ENCODE data around the gene CHST11. TPM values are rescaled to one million over a fixed set of nuclear protein-coding genes. Genes with fewer than 3 reads are reported as not detected.

CHST11 gene
- total and polyA plus RNA-seq, 9 donors = 4.0 to 39.9 (median 20.1) TPM

DNA sequence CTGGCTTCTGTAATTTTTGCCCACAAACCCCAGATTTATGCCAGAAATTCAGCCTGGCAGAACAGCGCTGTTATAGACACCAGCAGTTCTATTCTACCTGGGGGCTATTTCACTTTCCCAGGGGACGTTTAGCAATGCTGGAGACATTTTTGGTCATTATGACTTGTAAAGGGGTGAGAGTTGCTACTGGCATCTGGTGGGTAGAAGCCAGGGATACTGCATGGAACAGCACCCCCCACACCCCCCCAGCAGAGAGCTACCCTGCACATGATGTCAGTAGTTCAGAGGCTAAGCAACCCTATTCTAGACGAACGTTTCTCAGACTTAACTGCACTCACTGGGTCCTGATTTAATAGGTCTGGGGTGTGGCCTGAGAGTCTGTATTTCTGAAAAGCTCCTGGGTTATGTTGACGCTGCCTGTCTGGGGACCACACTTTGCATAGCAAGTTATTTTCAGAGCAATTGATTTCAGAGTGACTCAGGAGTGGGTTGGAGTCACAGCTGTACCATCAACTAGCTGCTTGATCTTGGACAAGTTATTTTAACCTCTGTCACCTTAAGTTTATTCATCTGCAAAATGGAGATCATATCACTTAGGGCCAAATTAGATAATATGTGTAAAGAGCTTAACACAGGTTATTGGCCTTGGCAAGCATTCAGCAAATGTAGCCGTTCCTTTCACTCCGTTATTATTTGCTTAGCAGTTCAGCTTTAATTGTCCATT lies 48.5 kb downstream of the CHST11 start:
- DNase-seq = no peak

DNA sequence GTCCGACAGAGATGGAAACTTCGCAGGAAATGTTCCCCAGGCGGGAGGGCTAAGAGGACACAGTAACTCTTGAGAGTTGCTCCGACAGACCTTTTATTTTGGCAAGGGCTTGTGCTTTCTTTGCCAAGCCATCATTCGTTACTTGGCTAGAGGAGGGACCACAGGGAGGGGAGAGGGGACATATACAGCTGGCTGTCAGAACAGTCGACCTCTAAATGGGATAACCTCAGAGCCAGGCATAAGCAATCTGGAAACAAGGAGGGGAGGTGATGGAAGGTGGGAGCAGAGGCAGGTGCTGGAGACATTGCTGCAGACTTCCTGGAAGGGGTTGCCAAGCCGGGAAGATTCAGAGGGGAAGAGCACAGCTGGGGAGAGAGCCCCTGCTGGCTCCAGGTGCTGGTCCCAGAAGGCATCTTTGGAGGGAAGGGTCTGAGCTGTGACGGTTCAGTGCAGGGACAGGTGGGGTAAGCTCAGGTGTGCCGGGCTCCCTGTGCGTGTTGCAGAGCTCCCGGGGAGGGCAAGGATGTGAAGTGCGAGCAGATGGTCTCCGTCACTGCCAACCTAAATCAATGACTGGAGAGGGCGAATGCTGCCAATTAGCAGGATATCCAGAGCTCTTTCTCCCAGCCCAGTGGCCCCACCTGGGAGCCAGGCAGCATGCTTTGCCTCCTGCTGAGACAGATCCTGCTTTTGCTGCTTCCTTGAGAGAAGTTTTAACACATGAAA lies 50.1 kb downstream of the CHST11 start:
- TF ChIP-seq POLR2A (IDR thresholded peaks at IDR 0.05) (no peak), EP300 (IDR thresholded peaks at IDR 0.05) (no peak)
- TF ChIP-seq, protein P1, sequence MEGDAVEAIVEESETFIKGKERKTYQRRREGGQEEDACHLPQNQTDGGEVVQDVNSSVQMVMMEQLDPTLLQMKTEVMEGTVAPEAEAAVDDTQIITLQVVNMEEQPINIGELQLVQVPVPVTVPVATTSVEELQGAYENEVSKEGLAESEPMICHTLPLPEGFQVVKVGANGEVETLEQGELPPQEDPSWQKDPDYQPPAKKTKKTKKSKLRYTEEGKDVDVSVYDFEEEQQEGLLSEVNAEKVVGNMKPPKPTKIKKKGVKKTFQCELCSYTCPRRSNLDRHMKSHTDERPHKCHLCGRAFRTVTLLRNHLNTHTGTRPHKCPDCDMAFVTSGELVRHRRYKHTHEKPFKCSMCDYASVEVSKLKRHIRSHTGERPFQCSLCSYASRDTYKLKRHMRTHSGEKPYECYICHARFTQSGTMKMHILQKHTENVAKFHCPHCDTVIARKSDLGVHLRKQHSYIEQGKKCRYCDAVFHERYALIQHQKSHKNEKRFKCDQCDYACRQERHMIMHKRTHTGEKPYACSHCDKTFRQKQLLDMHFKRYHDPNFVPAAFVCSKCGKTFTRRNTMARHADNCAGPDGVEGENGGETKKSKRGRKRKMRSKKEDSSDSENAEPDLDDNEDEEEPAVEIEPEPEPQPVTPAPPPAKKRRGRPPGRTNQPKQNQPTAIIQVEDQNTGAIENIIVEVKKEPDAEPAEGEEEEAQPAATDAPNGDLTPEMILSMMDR (IDR thresholded peaks at IDR 0.05) = no peak
- intact Hi-C loops (cut with DNase I) = no loop called here
- Histone ChIP-seq H3K27ac (no peak overlapping the region), H3K27me3 (no peaks in the 10 kb centered on the region), H3K9me3 (no peaks in the 10 kb centered on the region), H3K36me3 (no peaks in the 10 kb centered on the region), H3K4me3 (no peak overlapping the region), H3K4me1 (ENCODE audit: insufficient read depth) (peaks cover 2% of the 10 kb centered on the region)
- 66 to 74% (median 72%) methylated on average over 14 of the region's 14 CpGs for WGBS, 3 donors
- no peak for DNase-seq

More for the DNA sequence above, 48.5 kb downstream of the CHST11 start:
- 73 to 78% (median 75%) methylated on average over 7 of the region's 7 CpGs for WGBS, 3 donors
- Histone ChIP-seq H3K4me1 (ENCODE audit: insufficient read depth) (peaks cover 2% of the 10 kb centered on the region), H3K4me3 (no peak overlapping the region), H3K9me3 (no peaks in the 10 kb centered on the region), H3K27me3 (no peaks in the 10 kb centered on the region), H3K27ac (no peak overlapping the region), H3K36me3 (no peaks in the 10 kb centered on the region)
- intact Hi-C loops (cut with DNase I) = no loop called here
- TF ChIP-seq, protein P1 (IDR thresholded peaks at IDR 0.05) = no peak
- TF ChIP-seq EP300 (IDR thresholded peaks at IDR 0.05) (no peak), POLR2A (IDR thresholded peaks at IDR 0.05) (no peak)

DNA sequence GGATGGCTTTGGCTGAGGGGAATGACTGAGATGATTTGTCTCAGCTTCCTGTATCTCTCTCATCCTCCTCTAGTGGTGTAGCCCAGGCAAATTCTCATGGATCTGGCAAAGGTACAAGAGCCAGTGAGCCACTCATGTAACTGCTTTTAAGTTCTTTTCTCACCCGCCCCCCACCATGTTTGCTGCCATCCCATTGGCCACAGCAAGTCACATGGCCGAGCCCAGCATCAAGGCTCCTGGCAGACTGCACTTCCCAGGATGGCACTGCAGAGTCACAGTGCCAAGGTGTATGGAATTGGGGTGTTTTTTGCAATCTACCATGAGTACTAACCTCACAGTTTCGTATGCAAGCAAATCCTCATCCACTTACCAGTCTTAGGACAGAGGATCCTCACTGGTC lies 50.9 kb downstream of the CHST11 start:
- Histone ChIP-seq H3K4me1 (ENCODE audit: insufficient read depth) (peaks cover 2% of the 10 kb centered on the region), H3K36me3 (no peaks in the 10 kb centered on the region), H3K27ac (no peak overlapping the region), H3K4me3 (no peak overlapping the region), H3K27me3 (no peaks in the 10 kb centered on the region), H3K9me3 (no peaks in the 10 kb centered on the region)
- no peak for DNase-seq
- TF ChIP-seq EP300 (IDR thresholded peaks at IDR 0.05) (no peak), POLR2A (IDR thresholded peaks at IDR 0.05) (no peak)
- TF ChIP-seq, protein P1 (IDR thresholded peaks at IDR 0.05) = no peak
- 93 to 97% (median 95%) methylated on average over 3 of the region's 3 CpGs for WGBS, 3 donors
- intact Hi-C loops (cut with DNase I) = no loop called here

DNA sequence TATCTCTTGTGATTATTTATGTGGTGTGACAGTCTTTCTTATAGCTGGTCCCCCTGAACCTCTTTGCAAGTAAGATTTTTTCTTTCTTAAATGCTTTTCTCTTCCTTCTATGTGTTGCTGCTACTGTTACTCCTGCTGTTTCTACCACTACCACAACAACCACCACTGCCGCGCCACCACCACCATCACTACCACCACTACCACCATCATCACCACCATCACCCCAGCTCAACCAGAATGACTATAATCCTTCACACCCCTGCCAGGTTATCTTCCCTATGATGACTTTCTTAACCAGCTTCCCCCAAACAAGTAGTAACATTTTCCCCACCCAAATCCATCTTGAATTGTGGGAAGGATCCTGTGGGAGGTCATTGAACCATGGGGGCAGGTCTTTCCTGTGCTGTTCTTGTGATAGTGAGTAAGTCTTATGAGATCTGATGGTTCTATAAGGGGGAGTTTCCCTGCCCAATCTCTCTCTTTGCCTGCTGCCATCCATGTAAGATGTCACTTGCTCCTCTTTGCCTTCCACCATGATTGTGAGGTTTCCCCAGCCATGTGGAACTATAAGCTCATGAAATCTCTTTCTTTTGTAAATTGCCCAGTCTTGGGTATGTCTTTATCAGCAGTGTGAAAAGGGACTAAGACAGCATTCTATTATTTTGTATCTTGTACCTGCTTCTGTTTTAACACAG lies 52.2 kb downstream of the CHST11 start:
- Histone ChIP-seq H3K4me1 (ENCODE audit: insufficient read depth) (peaks cover 2% of the 10 kb centered on the region), H3K36me3 (no peaks in the 10 kb centered on the region), H3K27ac (no peak overlapping the region), H3K9me3 (no peaks in the 10 kb centered on the region), H3K27me3 (no peaks in the 10 kb centered on the region), H3K4me3 (no peak overlapping the region)
- TF ChIP-seq, protein P1 (IDR thresholded peaks at IDR 0.05) = no peak
- no peak for TF ChIP-seq EP300 (IDR thresholded peaks at IDR 0.05)
- TF ChIP-seq POLR2A (IDR thresholded peaks at IDR 0.05) = no peak
- no peak for DNase-seq
- intact Hi-C loops (cut with DNase I) = no loop called here
- WGBS, 3 donors = 97 to 99% (median 98%) methylated on average over 2 of the region's 2 CpGs

Data from ovary (tissue), 9 donors.